ENCODE data around the gene FRMD4B.

DNA sequence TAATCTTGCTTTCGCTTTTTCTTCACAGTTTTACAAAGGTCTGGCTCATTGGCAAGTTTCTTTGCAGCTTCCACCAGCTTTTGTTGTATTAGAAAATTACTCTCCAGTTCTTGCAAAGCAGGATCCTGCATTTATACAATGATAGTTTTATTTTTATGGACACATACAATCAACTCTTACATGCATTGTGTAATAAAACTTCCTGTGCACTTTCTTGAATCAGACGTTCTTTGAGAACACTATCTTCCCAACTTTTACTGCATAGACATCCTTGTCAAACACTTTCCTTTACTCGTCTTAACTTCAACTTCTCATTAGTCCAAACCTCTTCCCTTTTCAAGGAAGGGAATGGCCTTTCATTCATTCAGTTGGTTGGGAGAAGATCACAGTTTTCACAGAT lies 192.1 kb downstream of the FRMD4B start:
- TF ChIP-seq BHLHE40 (IDR thresholded peaks at IDR 0.05; ENCODE audit: low read depth, low read length) (no peak), SMC3 (IDR thresholded peaks at IDR 0.05) (no peak), RAD21 (conservative IDR thresholded peaks at IDR 0.05 in 1 of 2, IDR thresholded peaks at IDR 0.05 in 1 of 2) (no peak), ESRRA (IDR thresholded peaks at IDR 0.05; ENCODE audit: borderline replicate concordance, low read length) (no peak)
- TF ChIP-seq, protein P1, sequence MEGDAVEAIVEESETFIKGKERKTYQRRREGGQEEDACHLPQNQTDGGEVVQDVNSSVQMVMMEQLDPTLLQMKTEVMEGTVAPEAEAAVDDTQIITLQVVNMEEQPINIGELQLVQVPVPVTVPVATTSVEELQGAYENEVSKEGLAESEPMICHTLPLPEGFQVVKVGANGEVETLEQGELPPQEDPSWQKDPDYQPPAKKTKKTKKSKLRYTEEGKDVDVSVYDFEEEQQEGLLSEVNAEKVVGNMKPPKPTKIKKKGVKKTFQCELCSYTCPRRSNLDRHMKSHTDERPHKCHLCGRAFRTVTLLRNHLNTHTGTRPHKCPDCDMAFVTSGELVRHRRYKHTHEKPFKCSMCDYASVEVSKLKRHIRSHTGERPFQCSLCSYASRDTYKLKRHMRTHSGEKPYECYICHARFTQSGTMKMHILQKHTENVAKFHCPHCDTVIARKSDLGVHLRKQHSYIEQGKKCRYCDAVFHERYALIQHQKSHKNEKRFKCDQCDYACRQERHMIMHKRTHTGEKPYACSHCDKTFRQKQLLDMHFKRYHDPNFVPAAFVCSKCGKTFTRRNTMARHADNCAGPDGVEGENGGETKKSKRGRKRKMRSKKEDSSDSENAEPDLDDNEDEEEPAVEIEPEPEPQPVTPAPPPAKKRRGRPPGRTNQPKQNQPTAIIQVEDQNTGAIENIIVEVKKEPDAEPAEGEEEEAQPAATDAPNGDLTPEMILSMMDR (IDR thresholded peaks at IDR 0.05), result no peak

Data from A549 (cell line).